GM23338 (cell line): ENCODE data around the gene NTNG2.

Experiments used
- CTCF ChIP-seq, 2 experiments: fragments of 200-600 bp in 1 of 2; sonication (generic) in 1 of 2; conservative IDR thresholded peaks; 2 replicates each; pipeline versions ENCODE4 v1.5.1 to v1.6.1; 2016 to 2017; ENCODE audit warnings: antibody characterized with exemption in 2 of 2, low read depth in 2 of 2, mild to moderate bottlenecking in 2 of 2, moderate library complexity in 1 of 2
- EZH2 ChIP-seq: fragments of 200-600 bp; sonication (generic); IDR thresholded peaks from one replicate; pipeline ENCODE4 v1.8.0; 2017; ENCODE audit warnings: antibody characterized with exemption, mild to moderate bottlenecking, low read depth; ENCODE audit not compliant: unreplicated experiment
- EZH2phosphoT487 ChIP-seq: fragments of 200-600 bp; sonication (generic); IDR thresholded peaks from one replicate; pipeline ENCODE4 v1.8.1; 2018; ENCODE audit warnings: antibody characterized with exemption; ENCODE audit not compliant: unreplicated experiment
- POLR2AphosphoS5 ChIP-seq: IDR thresholded peaks from 2 replicates; pipeline ENCODE4 v1.6.1; 2016; ENCODE audit warnings: antibody characterized with exemption, low read depth
- REST ChIP-seq: IDR thresholded peaks from one replicate; pipeline ENCODE4 v1.6.1; 2018; ENCODE audit warnings: antibody characterized with exemption; ENCODE audit not compliant: unreplicated experiment
- TF ChIP-seq, protein P1 (sequence below): IDR thresholded peaks from 2 replicates; pipeline ENCODE4 v1.6.1; 2016; ENCODE audit warnings: antibody characterized with exemption

DNA sequence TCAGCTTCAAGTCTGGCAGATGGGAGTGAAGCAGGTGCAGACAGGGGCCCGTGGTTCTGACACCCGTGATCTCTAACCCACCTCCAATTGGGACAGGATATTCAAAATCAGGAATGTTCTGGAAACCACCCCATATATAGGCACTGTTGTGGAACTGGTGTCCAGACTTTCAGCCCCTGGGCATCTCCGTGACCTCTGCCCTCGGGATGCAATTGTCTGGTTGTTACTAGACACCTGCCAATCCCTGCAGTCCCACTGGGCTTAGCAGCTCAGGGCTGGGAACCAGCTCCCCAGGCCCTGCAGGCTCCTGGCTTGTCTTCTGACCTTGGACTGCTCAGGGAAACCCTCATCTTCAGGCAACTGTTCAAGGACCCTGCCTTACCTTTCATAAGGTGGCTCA, 38.8 kb downstream of the NTNG2 start:
- TF ChIP-seq CTCF (conservative IDR thresholded peaks at IDR 0.05; ENCODE audit: low read depth in 2 of 2) (no peak), REST (no peak), EZH2 (no peak), EZH2phosphoT487 (no peak), POLR2AphosphoS5 (no peak)
- TF ChIP-seq, protein P1, sequence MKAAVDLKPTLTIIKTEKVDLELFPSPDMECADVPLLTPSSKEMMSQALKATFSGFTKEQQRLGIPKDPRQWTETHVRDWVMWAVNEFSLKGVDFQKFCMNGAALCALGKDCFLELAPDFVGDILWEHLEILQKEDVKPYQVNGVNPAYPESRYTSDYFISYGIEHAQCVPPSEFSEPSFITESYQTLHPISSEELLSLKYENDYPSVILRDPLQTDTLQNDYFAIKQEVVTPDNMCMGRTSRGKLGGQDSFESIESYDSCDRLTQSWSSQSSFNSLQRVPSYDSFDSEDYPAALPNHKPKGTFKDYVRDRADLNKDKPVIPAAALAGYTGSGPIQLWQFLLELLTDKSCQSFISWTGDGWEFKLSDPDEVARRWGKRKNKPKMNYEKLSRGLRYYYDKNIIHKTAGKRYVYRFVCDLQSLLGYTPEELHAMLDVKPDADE: no peak
